Measurements from ENCODE around the gene INPP4B.

INPP4B gene

GRCh38 chr4:142631836-142632235 is 214.3 kb downstream of the INPP4B start:
- no peaks in the 10 kb centered on the region for H3K36me3 ChIP-seq
- no peak overlapping the region for H3K27ac ChIP-seq
- H3K9ac ChIP-seq = no peak overlapping the region
- no peak overlapping the region for H3K4me2 ChIP-seq
- no peak for TF ChIP-seq Cebpa-rat (IDR thresholded peaks at IDR 0.05)
- no peaks in the 10 kb centered on the region for H3K4me1 ChIP-seq
- H4K20me1 ChIP-seq = no peaks in the 10 kb centered on the region
- H3K9me3 ChIP-seq (replicated peaks in 1 of 11) = no peaks in the 10 kb centered on the region
- no peaks in the 10 kb centered on the region for H3K27me3 ChIP-seq
- H3K4me3 ChIP-seq = no peak overlapping the region

- no peak overlapping the region for H3K27ac ChIP-seq
- H4K20me1 ChIP-seq = no peaks in the 10 kb centered on the region
- H3K4me3 ChIP-seq = no peak overlapping the region
- no peak overlapping the region for H3K4me2 ChIP-seq
- peaks cover 0 to 12% (median 6%) of the 10 kb centered on the region in 11 experiments; a peak in 13 of 22 replicates for H3K9me3 ChIP-seq (replicated peaks in 1 of 11)
- H3K36me3 ChIP-seq = no peaks in the 10 kb centered on the region
- no peak for TF ChIP-seq Cebpa-rat (IDR thresholded peaks at IDR 0.05)
- H3K9ac ChIP-seq = no peak overlapping the region
- no peaks in the 10 kb centered on the region for H3K4me1 ChIP-seq
- H3K27me3 ChIP-seq = no peaks in the 10 kb centered on the region
Observed at GRCh38 chr4:142615324-142615665, 230.8 kb downstream of the INPP4B start.

- no peak for TF ChIP-seq Cebpa-rat (IDR thresholded peaks at IDR 0.05)
- Histone ChIP-seq H3K36me3 (no peaks in the 10 kb centered on the region), H3K9ac (no peak overlapping the region), H3K4me2 (no peak overlapping the region), H3K4me3 (no peak overlapping the region), H3K27ac (no peak overlapping the region), H4K20me1 (no peaks in the 10 kb centered on the region), H3K27me3 (no peaks in the 10 kb centered on the region), H3K4me1 (peaks cover 0 to 3% (median 0%) of the 10 kb centered on the region in 10 experiments; a peak in 3 of 20 replicates), H3K9me3 (replicated peaks in 1 of 11) (peaks cover 4 to 17% (median 9%) of the 10 kb centered on the region in 11 experiments; a peak in 16 of 22 replicates)
Observed at GRCh38 chr4:142614621-142615323, 231.3 kb downstream of the INPP4B start.

- Histone ChIP-seq H3K4me1 (peaks cover 0 to 14% (median 0%) of the 10 kb centered on the region in 10 experiments; a peak in 3 of 20 replicates), H3K27me3 (no peaks in the 10 kb centered on the region), H4K20me1 (no peaks in the 10 kb centered on the region), H3K27ac (no peak overlapping the region), H3K4me3 (no peak overlapping the region), H3K9ac (no peak overlapping the region), H3K4me2 (no peak overlapping the region), H3K36me3 (no peaks in the 10 kb centered on the region), H3K9me3 (replicated peaks in 1 of 11) (peaks cover 9 to 30% (median 20%) of the 10 kb centered on the region in 11 experiments; a peak in 21 of 22 replicates)
- TF ChIP-seq Cebpa-rat (IDR thresholded peaks at IDR 0.05) = no peak
Observed at GRCh38 chr4:142607976-142608375, 238.1 kb downstream of the INPP4B start.

- H3K27ac ChIP-seq = no peak overlapping the region
- no peak overlapping the region for H3K9ac ChIP-seq
- no peaks in the 10 kb centered on the region for H4K20me1 ChIP-seq
- H3K36me3 ChIP-seq = no peaks in the 10 kb centered on the region
- no peaks in the 10 kb centered on the region for H3K4me1 ChIP-seq
- H3K27me3 ChIP-seq = no peaks in the 10 kb centered on the region
- H3K4me3 ChIP-seq = no peak overlapping the region
- TF ChIP-seq Cebpa-rat (IDR thresholded peaks at IDR 0.05) = no peak
- peaks cover 0 to 24% (median 15%) of the 10 kb centered on the region in 11 experiments; a peak in 18 of 22 replicates for H3K9me3 ChIP-seq (replicated peaks in 1 of 11)
- no peak overlapping the region for H3K4me2 ChIP-seq
Observed at GRCh38 chr4:142600952-142601351, 245.1 kb downstream of the INPP4B start.

GRCh38 chr4:142598132-142598531 is 248.0 kb downstream of the INPP4B start:
- Histone ChIP-seq H3K36me3 (no peaks in the 10 kb centered on the region), H3K27ac (no peak overlapping the region), H3K9me3 (replicated peaks in 1 of 11) (peaks cover 0 to 13% (median 6%) of the 10 kb centered on the region in 11 experiments; a peak in 12 of 22 replicates), H4K20me1 (no peaks in the 10 kb centered on the region), H3K4me3 (no peak overlapping the region), H3K4me1 (no peaks in the 10 kb centered on the region), H3K27me3 (no peaks in the 10 kb centered on the region), H3K4me2 (no peak overlapping the region), H3K9ac (no peak overlapping the region)
- no peak for TF ChIP-seq Cebpa-rat (IDR thresholded peaks at IDR 0.05)

GRCh38 chr4:142596595-142596994 is 249.5 kb downstream of the INPP4B start:
- no peak for TF ChIP-seq Cebpa-rat (IDR thresholded peaks at IDR 0.05)
- Histone ChIP-seq H3K4me2 (no peak overlapping the region), H3K27ac (no peak overlapping the region), H3K36me3 (no peaks in the 10 kb centered on the region), H4K20me1 (no peaks in the 10 kb centered on the region), H3K4me3 (no peak overlapping the region), H3K9me3 (replicated peaks in 1 of 11) (peaks cover 0 to 2% (median 0%) of the 10 kb centered on the region in 11 experiments; a peak in 1 of 22 replicates), H3K27me3 (no peaks in the 10 kb centered on the region), H3K9ac (no peak overlapping the region), H3K4me1 (no peaks in the 10 kb centered on the region)

GRCh38 chr4:142596121-142596520 is 250.0 kb downstream of the INPP4B start:
- no peak overlapping the region for H3K27ac ChIP-seq

GRCh38 chr4:142595222-142595871 is 250.8 kb downstream of the INPP4B start:
- Histone ChIP-seq H3K36me3 (no peaks in the 10 kb centered on the region), H3K9me3 (replicated peaks in 1 of 11) (no peaks in the 10 kb centered on the region; a peak in 1 of 22 replicates), H3K27me3 (no peaks in the 10 kb centered on the region), H3K4me1 (no peaks in the 10 kb centered on the region), H3K4me3 (no peak overlapping the region), H3K9ac (no peak overlapping the region), H4K20me1 (no peaks in the 10 kb centered on the region), H3K27ac (no peak overlapping the region), H3K4me2 (no peak overlapping the region)
- no peak for TF ChIP-seq Cebpa-rat (IDR thresholded peaks at IDR 0.05)

More at GRCh38 chr4:142596121-142596520, 250.0 kb downstream of the INPP4B start:
- H3K36me3 ChIP-seq = no peaks in the 10 kb centered on the region
- H4K20me1 ChIP-seq = no peaks in the 10 kb centered on the region
- H3K4me1 ChIP-seq = no peaks in the 10 kb centered on the region
- no peak overlapping the region for H3K9ac ChIP-seq
- H3K4me2 ChIP-seq = no peak overlapping the region
- no peak overlapping the region for H3K4me3 ChIP-seq
- no peak for TF ChIP-seq Cebpa-rat (IDR thresholded peaks at IDR 0.05)
- H3K27me3 ChIP-seq = no peaks in the 10 kb centered on the region
- H3K9me3 ChIP-seq (replicated peaks in 1 of 11) = no peaks in the 10 kb centered on the region; a peak in 1 of 22 replicates

- no peaks in the 10 kb centered on the region for H4K20me1 ChIP-seq
- no peak overlapping the region for H3K27ac ChIP-seq
- H3K4me3 ChIP-seq = no peak overlapping the region
- H3K9ac ChIP-seq = no peak overlapping the region
- no peak for TF ChIP-seq Cebpa-rat (IDR thresholded peaks at IDR 0.05)
- no peaks in the 10 kb centered on the region for H3K9me3 ChIP-seq (replicated peaks in 1 of 11)
- H3K4me2 ChIP-seq = no peak overlapping the region
- no peaks in the 10 kb centered on the region for H3K36me3 ChIP-seq
- no peaks in the 10 kb centered on the region for H3K27me3 ChIP-seq
- H3K4me1 ChIP-seq = no peaks in the 10 kb centered on the region
Observed at GRCh38 chr4:142585411-142585810, 260.7 kb downstream of the INPP4B start.
